Stimulated activated CD8-positive, alpha-beta memory T cell treated with anti-CD3 and anti-CD28 coated beads, Interleukin-4, amount 100 ng/mL, for 1 hour (primary cell): ENCODE results near the gene DNASE1L1.

Experiments
- DNase-seq, 2 donors: peaks; one replicate each; pipeline ENCODE4 v3.0.0-alpha.2; 2020; ENCODE audit warnings: low read depth in 2 of 2, low spot score in 1 of 2

The DNASE1L1 gene

DNA sequence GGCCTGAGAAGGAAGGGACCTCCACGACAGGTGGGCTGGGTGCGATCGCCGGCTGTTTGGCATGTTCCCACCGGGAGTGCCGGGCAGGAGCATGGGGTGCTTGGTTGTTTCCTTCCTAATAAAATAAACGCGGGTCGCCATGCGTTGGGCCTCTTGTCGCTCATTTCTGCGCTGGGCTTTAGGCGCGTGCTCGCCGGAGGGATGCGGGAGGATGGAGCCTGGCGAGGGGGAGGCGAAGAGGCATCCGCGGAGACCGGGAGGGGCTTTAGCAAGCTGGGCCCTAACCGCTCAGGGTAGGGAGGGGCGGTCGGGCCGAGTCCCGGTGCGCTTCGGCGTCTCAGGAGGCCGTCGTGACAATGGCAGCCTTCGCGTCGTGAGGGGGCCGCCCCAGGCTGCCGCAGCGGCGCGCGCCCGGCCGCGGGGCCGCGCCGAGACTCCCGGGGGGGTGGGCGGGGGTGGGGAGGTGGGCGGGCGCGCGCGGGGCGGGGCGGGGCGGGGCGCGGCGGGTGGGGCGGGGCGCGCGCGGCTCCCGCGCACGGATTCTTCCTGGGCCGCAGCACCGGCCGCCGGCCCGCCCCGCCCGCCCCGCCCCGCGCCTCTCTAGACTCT, 27.4 kb upstream of the DNASE1L1 start:
- DNase-seq = no peak

DNA sequence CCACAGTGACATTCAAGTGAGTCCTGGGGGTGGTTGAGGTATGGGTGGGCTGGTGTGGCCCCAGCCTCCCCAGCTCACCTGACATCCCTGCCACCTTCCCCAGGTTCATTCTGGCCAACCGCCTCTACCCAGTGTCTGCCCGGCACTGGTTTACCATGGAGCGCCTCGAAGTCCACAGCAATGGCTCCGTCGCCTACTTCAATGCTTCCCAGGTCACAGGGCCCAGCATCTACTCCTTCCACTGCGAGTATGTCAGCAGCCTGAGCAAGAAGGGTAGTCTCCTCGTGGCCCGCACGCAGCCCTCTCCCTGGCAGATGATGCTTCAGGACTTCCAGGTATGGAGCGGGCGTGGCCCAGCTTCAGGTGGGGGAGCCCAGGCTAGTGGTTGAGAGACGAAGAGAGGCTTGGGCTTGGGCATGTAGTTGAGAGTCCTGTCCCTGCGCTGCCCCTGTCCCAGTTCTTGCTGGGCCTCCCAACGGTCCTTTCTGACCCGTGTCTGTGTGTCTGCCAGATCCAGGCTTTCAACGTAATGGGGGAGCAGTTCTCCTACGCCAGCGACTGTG, 26.2 kb upstream of the DNASE1L1 start:
- DNase-seq = no peak

DNA sequence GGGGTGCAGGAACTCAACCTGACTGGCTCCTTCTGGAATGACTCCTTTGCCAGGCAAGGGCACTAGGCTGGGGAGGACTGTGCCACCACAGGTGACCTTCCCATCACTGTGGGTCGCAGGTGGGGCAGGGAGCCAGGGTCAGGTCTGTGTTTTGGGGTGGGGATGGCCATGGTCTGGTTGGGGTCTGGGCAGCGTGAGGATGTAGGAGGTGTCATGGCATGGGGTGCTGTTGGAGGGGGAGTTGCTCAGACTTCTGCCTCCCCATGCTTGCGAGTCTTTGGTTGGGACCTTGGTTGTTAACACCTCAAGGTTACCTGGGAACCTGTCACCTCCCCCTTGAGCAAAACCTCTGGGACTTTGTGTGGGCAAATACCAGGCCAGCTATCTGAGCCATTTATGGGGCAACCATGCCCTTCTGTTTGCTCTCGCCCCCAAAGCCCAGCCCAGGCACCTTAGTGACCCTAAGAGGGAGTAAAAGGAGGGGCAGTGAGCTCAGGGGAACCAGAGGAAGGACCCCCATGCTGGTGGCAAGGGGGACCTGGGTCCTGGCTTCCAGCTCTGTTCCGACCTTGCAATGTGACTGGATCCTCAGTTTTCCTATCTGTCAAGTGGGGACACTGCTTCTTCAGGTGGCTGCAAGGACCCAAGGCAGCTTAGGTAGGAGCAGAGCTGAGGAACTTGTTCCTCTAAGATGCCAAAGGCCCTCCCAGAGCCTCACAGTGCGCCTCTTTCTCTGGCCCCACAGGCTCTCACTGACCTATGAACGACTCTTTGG, 25.5 kb upstream of the DNASE1L1 start:
- no peak for DNase-seq

DNA sequence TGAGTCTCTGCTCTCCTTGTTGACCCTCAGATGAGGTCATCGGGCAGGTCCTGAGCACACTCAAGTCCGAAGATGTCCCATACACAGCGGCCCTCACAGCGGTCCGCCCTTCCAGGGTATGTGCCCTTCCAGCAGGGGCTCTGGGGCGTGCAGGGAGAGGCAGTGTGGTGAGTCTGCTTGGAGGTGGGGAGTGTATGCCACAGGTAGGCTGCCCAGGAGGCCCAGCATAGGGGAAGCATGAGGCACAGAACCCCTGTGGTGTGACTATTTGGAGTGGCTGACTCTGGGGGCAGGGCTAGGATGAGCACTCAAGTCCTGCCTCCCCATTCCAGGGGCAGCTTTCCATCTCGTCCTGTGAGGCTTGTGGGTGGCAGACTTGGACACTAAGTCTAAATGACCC, 24.6 kb upstream of the DNASE1L1 start:
- DNase-seq = no peak

DNA sequence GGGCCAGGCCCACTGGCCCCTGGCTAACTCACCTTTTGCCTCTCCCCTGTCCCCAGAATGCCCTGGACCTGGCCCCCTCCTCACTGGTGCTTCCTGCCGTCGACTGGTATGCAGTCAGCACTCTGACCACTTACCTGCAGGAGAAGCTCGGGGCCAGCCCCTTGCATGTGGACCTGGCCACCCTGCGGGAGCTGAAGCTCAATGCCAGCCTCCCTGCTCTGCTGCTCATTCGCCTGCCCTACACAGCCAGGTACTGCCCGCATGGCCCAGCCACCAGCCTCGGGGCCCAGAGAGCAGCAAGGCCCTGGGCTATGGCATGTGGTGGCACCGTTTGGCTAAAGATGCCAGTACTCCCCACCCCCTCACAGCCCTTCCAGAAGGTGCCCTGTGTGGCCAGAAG, 23.2 kb upstream of the DNASE1L1 start:
- no peak for DNase-seq

DNA sequence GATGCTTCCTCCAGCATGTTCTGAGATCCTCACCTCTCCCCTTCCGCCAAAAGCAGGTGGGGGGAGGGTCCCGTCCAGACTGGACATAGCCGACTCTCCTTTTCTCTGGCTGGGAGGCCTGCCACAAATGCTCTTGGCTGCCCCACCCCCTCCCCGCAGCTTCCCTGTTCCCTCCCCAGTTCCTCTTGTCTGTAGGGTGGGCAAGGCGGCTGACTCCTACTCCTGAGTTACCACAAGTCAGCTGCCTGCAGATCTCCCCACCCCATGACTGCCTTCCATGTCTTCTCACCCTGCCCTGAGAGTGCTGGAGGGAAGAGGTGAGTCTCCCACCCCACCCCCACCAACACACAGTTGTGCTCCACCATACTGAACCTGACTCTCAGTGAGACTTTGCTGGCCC, 22.3 kb upstream of the DNASE1L1 start:
- no peak for DNase-seq

DNA sequence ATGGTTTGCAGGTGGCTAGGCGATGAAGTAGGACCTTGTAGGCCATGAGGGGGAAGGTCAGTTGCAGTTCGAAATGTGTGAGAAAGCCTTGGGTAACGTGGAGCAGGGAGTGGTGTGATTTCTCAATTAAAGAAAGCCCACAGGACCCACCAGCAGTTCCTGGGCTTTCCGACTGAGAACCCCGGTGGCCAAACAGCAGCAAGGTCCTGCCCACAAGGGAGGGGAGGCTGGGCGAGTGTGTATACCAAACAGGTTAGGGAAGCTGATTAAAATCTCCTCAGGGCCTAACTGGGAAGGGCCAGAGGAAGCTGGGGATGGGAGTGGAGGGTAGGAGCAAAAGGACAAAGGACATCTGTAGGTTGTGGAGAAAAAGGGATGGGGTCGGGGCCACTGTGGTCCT, 21.9 kb upstream of the DNASE1L1 start:
- no peak for DNase-seq

DNA sequence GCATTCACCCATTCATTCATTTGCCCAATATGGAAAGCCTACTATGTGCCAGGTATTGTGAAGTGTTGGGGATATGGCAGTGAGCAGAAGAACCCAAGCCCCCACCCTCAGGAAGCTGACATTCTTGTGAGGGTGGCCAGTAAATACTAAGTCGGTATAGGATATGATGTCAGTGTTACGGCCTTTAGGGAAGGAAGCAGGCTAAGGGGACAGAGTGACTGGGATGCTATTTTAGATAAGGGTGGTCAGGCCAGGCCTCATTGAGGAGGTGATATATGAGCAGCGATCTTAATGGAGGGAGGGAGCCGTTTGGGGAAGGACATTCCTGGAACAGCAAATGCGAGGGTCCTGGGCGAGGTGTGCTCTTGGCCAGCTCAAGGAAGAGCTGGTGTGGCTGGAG, 21.4 kb upstream of the DNASE1L1 start:
- no peak for DNase-seq

DNA sequence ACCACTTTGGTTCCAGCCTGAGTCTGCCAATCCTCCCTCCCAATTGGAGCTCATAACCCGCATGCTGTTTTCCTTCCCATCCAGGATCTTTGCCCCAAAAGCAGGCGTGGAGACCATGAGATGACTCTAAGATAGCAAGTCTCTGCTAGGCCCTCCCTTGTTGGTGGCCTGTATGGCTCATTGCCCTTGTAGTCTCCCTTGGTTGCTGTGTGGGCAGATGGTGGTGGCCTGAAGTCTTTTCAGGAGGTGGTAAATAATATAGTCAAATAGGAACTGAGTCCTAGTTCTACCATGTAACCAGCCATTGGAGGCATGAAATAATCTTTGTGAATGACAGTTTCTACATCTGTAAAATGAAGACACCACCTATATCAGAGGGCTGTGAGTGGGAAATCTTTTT, 20.7 kb upstream of the DNASE1L1 start:
- no peak for DNase-seq

DNA sequence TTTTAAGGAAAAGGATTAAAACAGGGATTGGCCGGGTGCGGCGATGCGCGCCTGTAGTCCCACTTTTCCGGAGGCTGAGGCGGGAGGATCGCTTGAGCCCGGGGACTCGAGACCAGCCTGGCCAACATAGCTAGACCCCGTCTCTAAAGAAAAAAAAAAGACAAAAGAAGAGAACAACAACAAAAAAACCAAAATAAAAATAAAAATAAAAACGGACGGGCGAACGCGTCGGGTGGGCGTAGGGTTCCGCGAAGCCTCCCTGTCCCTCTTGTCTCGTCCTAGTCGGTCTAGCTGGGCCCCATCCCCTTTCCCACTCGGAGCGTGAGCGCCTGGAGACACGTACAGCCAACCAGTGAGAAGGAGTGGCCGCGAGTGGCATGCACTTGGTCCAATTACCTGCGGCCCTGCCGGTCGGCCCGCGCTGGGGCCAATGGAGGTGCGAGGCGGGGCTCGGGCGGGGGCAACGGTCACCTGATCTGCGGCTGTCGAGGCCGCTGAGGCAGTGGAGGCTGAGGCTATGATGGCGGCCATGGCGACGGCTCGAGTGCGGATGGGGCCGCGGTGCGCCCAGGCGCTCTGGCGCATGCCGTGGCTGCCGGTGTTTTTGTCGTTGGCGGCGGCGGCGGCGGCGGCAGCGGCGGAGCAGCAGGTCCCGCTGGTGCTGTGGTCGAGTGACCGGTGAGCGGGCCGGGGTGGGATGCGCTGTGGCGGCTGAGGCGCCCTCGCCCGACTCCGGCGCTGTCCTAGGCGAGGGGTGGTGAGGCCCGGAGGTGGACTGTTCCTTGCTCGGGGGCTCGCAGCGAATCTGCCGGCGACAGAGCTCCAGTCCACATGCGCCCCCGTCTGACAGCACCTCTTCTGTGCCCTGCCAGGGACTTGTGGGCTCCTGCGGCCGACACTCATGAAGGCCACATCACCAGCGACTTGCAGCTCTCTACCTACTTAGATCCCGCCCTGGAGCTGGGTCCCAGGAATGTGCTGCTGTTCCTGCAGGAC, 19.4 kb upstream of the DNASE1L1 start, which contains the start of gene ATP6AP1:
TSS of gene ATP6AP1 (plus strand) at position 502 of the 996 bp plus-strand sequence. CDS start at position 518, 16 bp downstream.
- DNase-seq = peak; percentile 56 to 74

DNA sequence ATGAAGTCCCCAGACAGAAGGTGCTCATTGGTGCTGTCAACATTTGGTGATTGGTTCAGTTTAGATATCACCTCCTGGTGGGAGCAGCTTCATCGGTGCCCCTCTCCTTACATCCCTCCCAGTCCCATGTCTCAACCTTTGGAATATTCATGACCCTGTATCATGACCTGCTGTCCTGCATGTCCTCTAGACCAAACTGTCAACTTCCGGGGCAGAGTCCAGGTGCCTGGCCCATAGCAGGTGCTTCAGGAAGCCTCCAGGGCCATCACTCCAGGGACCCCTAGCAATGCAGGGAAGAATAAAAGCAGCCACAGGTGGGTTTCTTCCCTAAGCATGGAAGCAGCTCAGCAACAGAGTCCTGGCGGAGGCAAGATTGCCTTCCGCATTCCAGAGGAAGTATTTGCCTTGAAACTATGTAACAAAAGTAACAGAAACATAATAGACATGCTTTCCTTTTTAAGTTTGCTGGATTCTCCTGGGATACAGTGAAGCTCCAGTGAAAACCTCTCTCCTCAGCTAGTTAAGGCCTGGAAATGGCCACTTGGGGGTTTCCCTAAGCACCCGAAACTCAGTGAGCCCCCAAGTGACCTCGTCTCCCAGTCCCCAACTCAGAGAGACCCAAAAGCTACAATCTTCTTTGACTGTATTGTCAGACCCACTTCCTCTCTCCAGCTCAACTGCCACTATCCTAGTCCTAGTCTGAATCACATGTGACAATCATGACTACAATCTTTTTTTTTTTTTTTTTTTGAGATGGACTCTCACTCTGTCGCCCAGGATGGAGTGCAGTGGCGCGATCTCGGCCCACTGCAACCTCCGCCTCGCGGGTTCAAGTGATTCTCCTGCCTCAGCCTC, 18.1 kb upstream of the DNASE1L1 start:
- DNase-seq = no peak

DNA sequence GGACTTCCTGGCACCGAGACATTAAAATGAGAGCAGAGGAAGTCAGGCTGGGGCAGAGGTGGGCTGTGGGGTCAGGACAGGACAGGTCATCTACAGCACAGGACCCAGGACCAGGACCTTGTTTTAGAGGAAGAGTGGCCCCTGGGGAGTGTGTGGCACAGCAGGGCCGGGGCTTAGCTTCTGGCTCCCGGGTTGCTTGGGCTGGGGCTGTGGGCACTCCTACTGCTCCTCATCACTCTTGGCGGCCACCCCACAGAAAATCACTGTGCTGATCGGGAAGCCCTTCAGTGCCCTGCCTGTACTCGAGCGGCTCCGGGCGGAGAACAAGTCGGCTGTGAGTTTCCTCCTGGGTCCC, 11.3 kb upstream of the DNASE1L1 start:
- no peak for DNase-seq

DNA sequence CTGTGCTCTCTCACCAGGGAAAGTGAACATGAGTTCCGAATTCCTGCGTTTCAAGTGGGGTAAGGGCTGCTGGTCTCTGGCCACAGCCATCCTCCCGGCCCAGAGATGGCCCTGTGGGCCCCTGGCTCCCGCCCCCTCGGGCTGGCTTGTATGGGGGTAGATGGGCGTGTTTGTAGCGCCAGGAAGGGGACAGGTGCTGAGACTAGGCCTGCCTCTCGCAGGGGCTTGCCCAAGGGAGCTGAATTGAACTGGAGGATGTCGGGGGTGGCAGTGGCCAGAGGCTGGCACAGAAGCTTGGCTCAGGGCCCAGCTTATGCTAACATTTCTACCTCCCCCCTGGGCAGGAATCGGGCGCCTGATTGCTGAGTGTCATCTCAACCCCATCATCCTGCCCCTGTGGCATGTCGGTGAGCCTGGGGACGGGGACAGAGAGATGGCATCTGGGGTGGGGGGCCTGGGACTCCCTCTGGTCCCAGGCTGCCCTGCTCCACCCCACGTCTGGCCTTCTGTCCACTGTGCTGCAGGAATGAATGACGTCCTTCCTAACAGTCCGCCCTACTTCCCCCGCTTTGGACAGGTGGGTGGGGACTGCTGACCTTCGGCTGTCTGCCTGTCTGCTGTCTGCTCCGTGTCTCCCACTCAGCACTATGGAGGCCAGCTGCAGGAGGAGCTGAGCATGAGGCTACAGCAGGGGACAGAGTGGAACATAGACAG, 10.8 kb upstream of the DNASE1L1 start:
- DNase-seq = no peak

DNA sequence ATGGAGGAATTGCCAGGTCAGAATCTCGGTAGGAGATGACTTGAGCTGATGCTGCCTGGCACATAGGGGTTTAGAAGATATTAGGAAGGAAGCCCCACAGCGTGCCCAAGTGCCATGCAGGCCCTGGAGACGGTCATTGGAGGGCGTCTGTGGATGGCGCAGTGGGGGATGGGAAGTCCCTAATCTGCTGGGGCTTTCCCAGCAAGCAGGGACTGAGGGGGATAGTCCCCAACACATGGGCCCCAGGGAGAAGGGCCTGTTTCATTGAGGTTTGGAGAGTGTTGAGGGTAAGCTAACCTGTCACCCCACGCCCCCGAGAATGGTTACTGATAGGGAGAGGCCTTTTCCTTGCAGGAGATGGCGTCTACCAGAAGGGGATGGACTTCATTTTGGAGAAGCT, 10.1 kb upstream of the DNASE1L1 start:
- no peak for DNase-seq

DNA sequence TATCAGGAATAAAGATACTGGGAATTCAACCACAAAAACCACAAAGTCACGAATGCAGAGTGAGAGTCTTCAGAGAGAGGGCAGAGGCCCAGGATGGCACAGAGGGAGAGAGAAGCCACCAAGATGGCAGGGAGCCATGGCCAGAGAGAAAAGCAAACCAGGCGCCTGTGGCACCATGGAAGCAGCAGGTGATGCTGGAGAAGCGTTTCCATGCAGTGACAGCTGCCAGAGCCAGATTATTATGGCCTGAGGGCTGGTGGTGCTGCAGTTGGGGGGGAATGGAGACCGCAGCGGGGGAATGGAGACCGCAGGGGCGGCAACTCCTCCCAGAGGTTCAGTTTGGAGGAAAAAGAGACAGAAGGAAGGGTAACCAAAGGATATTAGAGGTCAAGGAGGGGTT, 8.1 kb upstream of the DNASE1L1 start:
- no peak for DNase-seq

DNA sequence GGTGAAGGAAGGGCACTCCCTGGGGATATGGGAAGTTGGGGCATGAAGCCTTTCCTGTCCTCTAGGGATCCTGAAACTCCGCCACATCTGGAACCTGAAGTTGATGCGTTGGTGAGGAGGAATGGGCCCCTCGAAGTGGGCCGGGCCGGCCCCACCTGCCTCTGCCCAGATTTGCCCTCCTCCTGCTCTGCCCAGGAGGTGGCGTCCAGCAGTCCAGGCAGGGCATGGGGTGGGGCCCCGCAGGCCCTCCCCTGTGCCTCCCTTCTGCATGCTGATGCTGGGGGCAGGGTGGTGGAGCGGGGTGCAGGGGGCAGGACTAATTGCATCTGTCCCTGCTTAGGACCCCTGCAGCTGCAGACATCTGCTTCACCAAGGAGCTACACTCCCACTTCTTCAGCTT, 4.1 kb upstream of the DNASE1L1 start:
- no peak for DNase-seq

DNA sequence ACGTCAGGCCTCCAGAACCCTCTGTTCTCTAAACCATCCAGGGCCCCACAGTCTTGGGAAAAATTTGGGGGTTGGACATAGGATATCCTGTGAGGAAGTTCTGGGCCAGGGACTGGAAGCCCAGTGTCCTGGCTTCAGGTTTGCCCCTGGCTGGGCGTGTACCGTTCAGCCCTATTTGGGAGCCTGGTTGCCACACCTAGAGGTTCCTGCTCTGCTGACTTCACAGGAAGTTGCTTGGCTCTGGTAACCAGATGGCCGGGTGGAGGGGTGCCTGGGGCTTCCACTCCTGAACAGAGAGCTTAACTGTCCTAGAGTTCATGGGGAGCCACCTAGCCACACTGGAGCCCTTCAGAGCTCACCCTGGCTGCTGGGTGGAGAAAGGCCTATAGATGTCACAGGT, 3.4 kb upstream of the DNASE1L1 start:
- DNase-seq = no peak

DNA sequence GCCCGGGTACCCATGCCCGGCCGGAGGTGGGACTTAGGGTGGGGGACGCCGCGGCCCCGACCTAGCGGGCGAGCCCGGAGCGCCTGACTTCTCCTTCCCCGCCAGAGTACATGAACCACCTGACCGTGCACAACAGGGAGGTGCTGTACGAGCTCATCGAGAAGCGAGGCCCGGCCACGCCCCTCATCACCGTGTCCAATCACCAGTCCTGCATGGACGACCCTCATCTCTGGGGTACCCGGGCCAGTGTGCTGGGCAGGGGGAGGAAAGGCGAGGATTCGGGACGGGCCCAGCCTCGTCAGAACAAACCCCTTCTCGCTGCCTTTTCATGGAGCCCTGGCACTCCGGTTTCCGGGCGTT, 2.9 kb upstream of the DNASE1L1 start:
- DNase-seq = no peak

DNA sequence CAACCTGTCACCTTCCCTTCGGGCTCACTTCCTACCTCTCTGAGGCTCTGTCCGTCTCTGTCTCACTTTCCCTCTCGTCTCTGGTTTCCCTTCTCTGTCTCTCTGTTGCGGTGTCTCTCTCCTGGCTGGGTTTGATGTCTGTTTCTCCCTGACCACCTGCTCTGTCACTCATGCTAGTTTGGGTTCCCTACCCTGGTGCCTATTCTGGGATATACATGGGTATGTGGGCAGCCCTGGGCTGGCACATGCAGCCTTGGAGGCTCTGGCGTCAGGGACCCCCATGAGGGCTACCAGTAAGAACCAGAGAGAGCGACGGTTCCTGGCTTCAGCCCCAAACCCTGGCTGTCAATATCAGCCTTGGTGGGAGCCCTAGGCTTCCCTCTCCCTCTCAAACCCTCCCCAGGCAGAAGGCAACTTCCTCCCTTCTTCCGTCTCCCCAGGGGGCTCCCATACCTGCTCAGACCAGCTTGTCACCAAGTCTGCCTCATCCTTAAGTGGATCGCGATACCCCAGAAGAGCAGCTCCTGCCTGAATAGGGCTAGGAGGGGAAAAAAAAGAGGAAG, 314 bp downstream of the DNASE1L1 start:
- DNase-seq = no peak
